Testis (tissue), 2 donors: ENCODE data around the gene TRAF2.

Source experiments
- CTCF ChIP-seq, 3 experiments: fragments of 450-650 bp in 2 of 3; fragments of 200-600 bp in 1 of 3; sonication (generic) in 1 of 3; IDR thresholded peaks; one replicate each; pipeline ENCODE4 v1.5.1; 2016 to 2019; ENCODE audit warnings: antibody characterized with exemption in 3 of 3, mild to moderate bottlenecking in 2 of 3, moderate library complexity in 1 of 3
- POLR2A ChIP-seq: fragments of 450-650 bp; IDR thresholded peaks from one replicate; pipeline ENCODE4 v1.6.1; 2017; ENCODE audit warnings: antibody characterized with exemption, mild to moderate bottlenecking, moderate library complexity

GRCh38 chr9:136937186-136938001 lies 51.1 kb downstream of the TRAF2 start:
- TF ChIP-seq CTCF (IDR thresholded peaks at IDR 0.05) (no peak), POLR2A (no peak)
